SK-N-SH (cell line): ENCODE results near the gene ZBTB16. TPM values are rescaled to one million over a fixed set of nuclear protein-coding genes. Genes with fewer than 3 reads are reported as not detected.

ENCODE experiments used
- CTCF ChIA-PET: fragments of 300-600, 350-600 bp; formaldehyde crosslinking; extraction: SDS; loops from one replicate; lab custom pipeline; 2021; lab: Yijun Ruan, JAX
- POLR2A ChIA-PET: fragments of 350-600 bp; sonication (Branson Sonifier 250); formaldehyde crosslinking; extraction: SDS; loops from one replicate; lab custom pipeline; 2020; ENCODE audit warnings: antibody characterized with exemption, inconsistent platforms; lab: Yijun Ruan, JAX
- DNase-seq: peaks from one replicate; pipeline ENCODE4 v3.0.0; 2012
- H2AFZ ChIP-seq: fragments of 200-600 bp; sonication (generic); 2 replicates; pipeline ENCODE4 v1.8.1; 2016; ENCODE audit warnings: antibody characterized with exemption, mild to moderate bottlenecking, low read depth
- H3F3A ChIP-seq: fragments of 200-600 bp; sonication (generic); replicated peaks from 2 replicates; pipeline ENCODE3; 2016; ENCODE audit warnings: antibody characterized with exemption, mild to moderate bottlenecking; ENCODE audit not compliant: insufficient read depth
- H3K27ac ChIP-seq, 2 experiments: fragments of 200-500 bp in 1 of 2; fragments of 200-600 bp in 1 of 2; sonication (Bioruptor generic) in 1 of 2; sonication (generic), shearing (Covaris generic) in 1 of 2; 2 replicates each; pipeline versions ENCODE4 v1.5.1 to v1.6.1; 2014 to 2016; ENCODE audit warnings: low read depth in 2 of 2, inconsistent platforms in 1 of 2, low read length in 1 of 2, mild to moderate bottlenecking in 1 of 2, mixed read lengths in 1 of 2
- H3K27me3 ChIP-seq: fragments of 200-600 bp; sonication (generic), shearing (Covaris generic); 2 replicates; pipeline ENCODE4 v1.6.1; 2016; ENCODE audit warnings: mixed run types; ENCODE audit not compliant: insufficient read depth
- H3K36me3 ChIP-seq, 2 experiments: fragments of 200-500 bp in 1 of 2; fragments of 200-600 bp in 1 of 2; sonication (Bioruptor generic) in 1 of 2; sonication (generic) in 1 of 2; replicated peaks in 1 of 2; 2 replicates each; pipeline versions ENCODE3 to v1.5.1; 2014 to 2016; ENCODE audit warnings: low read length in 1 of 2, mild to moderate bottlenecking in 1 of 2; ENCODE audit not compliant: insufficient read depth in 2 of 2, control insufficient read depth in 1 of 2
- H3K4me1 ChIP-seq, 2 experiments: fragments of 200-500 bp in 1 of 2; fragments of 200-600 bp in 1 of 2; sonication (Bioruptor generic) in 1 of 2; sonication (generic), shearing (Covaris generic) in 1 of 2; 2 replicates each; pipeline versions ENCODE4 v1.5.1 to v1.6.1; 2014 to 2016; ENCODE audit warnings: low read depth in 1 of 2, low read length in 1 of 2, mixed run types in 1 of 2; ENCODE audit not compliant: insufficient read depth in 2 of 2, control insufficient read depth in 1 of 2
- H3K4me2 ChIP-seq: fragments of 200-600 bp; sonication (generic), shearing (Covaris generic); 2 replicates; pipeline ENCODE4 v1.6.1; 2017; ENCODE audit warnings: mixed run types
- H3K4me3 ChIP-seq, 2 experiments: fragments of 200-500 bp in 1 of 2; fragments of 200-600 bp in 1 of 2; sonication (Bioruptor generic) in 1 of 2; sonication (generic), shearing (Covaris generic) in 1 of 2; 2 replicates each; pipeline versions ENCODE4 v1.5.1 to v1.8.1; 2014 to 2016; ENCODE audit warnings: low read depth in 2 of 2, inconsistent platforms in 1 of 2, low read length in 1 of 2, mild to moderate bottlenecking in 1 of 2, mixed read lengths in 1 of 2, moderate library complexity in 1 of 2
- H3K79me2 ChIP-seq: fragments of 200-600 bp; sonication (generic); 2 replicates; pipeline ENCODE4 v1.8.1; 2017; ENCODE audit warnings: mild to moderate bottlenecking; ENCODE audit not compliant: insufficient read depth
- H3K9ac ChIP-seq: fragments of 200-600 bp; sonication (generic); 2 replicates; pipeline ENCODE4 v1.6.1; 2017; ENCODE audit warnings: mixed run types
- H3K9me2 ChIP-seq: fragments of 200-600 bp; sonication (generic); 2 replicates; pipeline ENCODE4 v1.6.1; 2017; ENCODE audit warnings: mixed run types
- H3K9me3 ChIP-seq: fragments of 200-600 bp; sonication (generic); 2 replicates; pipeline ENCODE4 v1.6.1; 2017; ENCODE audit warnings: mixed run types, mild to moderate bottlenecking, moderate library complexity
- H4K20me1 ChIP-seq: fragments of 200-600 bp; sonication (generic); 2 replicates; pipeline ENCODE4 v1.6.1; 2017; ENCODE audit warnings: mild to moderate bottlenecking, mixed run types; ENCODE audit not compliant: insufficient read depth
- ELF1 ChIP-seq: IDR thresholded peaks from 2 replicates; pipeline ENCODE4 v1.4.0; 2012
- EP300 ChIP-seq, 2 experiments: IDR thresholded peaks; 2 replicates each; pipeline versions ENCODE4 v1.4.0 to v1.6.1; 2012; ENCODE audit warnings: borderline replicate concordance in 1 of 2, low read depth in 1 of 2, low read length in 1 of 2
- FOXJ3 ChIP-seq: sonication (generic); formaldehyde crosslinking; IDR thresholded peaks from 2 replicates; pipeline ENCODE4 v1.5.1; 2020; ENCODE audit warnings: mild to moderate bottlenecking, missing genetic modification reagents
- GATA2 ChIP-seq: sonication (generic); formaldehyde crosslinking; IDR thresholded peaks from 2 replicates; pipeline ENCODE4 v1.5.0; 2020; ENCODE audit warnings: mild to moderate bottlenecking, missing genetic modification reagents
- JUND ChIP-seq: IDR thresholded peaks from 2 replicates; pipeline ENCODE4 v1.4.0; 2012
- MXI1 ChIP-seq: IDR thresholded peaks from 2 replicates; pipeline ENCODE4 v1.6.1; 2012; ENCODE audit warnings: mild to moderate bottlenecking, low read depth, low read length, improper control_type of control experiment
- POLR2AphosphoS5 ChIP-seq: IDR thresholded peaks from 2 replicates; pipeline ENCODE4 v1.6.1; 2012; ENCODE audit warnings: low read depth, low read length
- REST ChIP-seq: IDR thresholded peaks from 2 replicates; pipeline ENCODE4 v1.6.1; 2012; ENCODE audit warnings: mild to moderate bottlenecking, low read depth, low read length, moderate library complexity
- RXRA ChIP-seq: IDR thresholded peaks from 2 replicates; pipeline ENCODE4 v1.4.0; 2012; ENCODE audit warnings: low read depth, mild to moderate bottlenecking, borderline replicate concordance
- SIN3A ChIP-seq: IDR thresholded peaks from 2 replicates; pipeline ENCODE4 v1.6.1; 2012; ENCODE audit warnings: low read depth, mild to moderate bottlenecking, low read length, moderate library complexity, borderline replicate concordance
- TCF12 ChIP-seq: IDR thresholded peaks from 2 replicates; pipeline ENCODE4 v1.4.0; 2012
- USF2 ChIP-seq: fragments of 150-350 bp; IDR thresholded peaks from 2 replicates; pipeline ENCODE4 v1.6.1; 2017; ENCODE audit warnings: antibody characterized with exemption, low read length, low read depth, borderline replicate concordance
- YY1 ChIP-seq: IDR thresholded peaks from 2 replicates; pipeline ENCODE4 v1.4.0; 2012; ENCODE audit warnings: low read depth, mild to moderate bottlenecking
- WGBS: methylation state at CpG from one replicate; pipeline ENCODE4 v1.1.6; 2017; ENCODE audit warnings: low lambda C conversion rate; 5-methylcytosine and 5-hydroxymethylcytosine counted together
- polyA plus RNA-seq, 3 experiments: library from polyadenylated mRNA; depleted of rRNA; stranded (reverse); fragments of >200 nt; gene quantifications; 2 replicates each; pipeline ENCODE4 v1.2.3, GENCODE V29; 2012
- TF ChIP-seq, protein P1 (sequence below): fragments of 200-600 bp; sonication (generic); IDR thresholded peaks from 2 replicates; pipeline ENCODE4 v1.6.1; 2017; ENCODE audit warnings: antibody characterized with exemption, mild to moderate bottlenecking, moderate library complexity

Gene ZBTB16
- polyA plus RNA-seq, 1 of the 3 experiments (the other 2 are of a cell fraction): not detected

- no peaks in the 10 kb centered on the region for H3F3A ChIP-seq
- no peaks in the 10 kb centered on the region for H3K79me2 ChIP-seq
- H4K20me1 ChIP-seq: no peaks in the 10 kb centered on the region
- H2AFZ ChIP-seq: no peak overlapping the region
- H3K4me2 ChIP-seq: no peak overlapping the region
- no peak overlapping the region for H3K9ac ChIP-seq
- H3K27ac ChIP-seq: no peak overlapping the region
- no peaks in the 10 kb centered on the region for H3K36me3 ChIP-seq
- ChIA-PET CTCF (interaction anchor here (0.5 to 1.7 kb wide), 3 partner anchors 27 to 275 kb away, joined by 3 to 8 read pairs (median 4); no protein-coding TSS in a partner anchor), POLR2A (no interaction called here)
- DNase-seq: no peak
- H3K9me2 ChIP-seq: no peaks in the 10 kb centered on the region
- TF ChIP-seq SIN3A (no peak), TCF12 (no peak), JUND (no peak), ELF1 (no peak), POLR2AphosphoS5 (no peak), RXRA (no peak), MXI1 (no peak), EP300 (IDR thresholded peaks at IDR 0.05; ENCODE audit: borderline replicate concordance in 1 of 2, low read depth in 1 of 2, low read length in 1 of 2) (no peak), GATA2 (CRISPR knock-in tag) (no peak), YY1 (no peak), FOXJ3 (no peak), USF2 (no peak), REST (no peak)
- TF ChIP-seq, protein P1, sequence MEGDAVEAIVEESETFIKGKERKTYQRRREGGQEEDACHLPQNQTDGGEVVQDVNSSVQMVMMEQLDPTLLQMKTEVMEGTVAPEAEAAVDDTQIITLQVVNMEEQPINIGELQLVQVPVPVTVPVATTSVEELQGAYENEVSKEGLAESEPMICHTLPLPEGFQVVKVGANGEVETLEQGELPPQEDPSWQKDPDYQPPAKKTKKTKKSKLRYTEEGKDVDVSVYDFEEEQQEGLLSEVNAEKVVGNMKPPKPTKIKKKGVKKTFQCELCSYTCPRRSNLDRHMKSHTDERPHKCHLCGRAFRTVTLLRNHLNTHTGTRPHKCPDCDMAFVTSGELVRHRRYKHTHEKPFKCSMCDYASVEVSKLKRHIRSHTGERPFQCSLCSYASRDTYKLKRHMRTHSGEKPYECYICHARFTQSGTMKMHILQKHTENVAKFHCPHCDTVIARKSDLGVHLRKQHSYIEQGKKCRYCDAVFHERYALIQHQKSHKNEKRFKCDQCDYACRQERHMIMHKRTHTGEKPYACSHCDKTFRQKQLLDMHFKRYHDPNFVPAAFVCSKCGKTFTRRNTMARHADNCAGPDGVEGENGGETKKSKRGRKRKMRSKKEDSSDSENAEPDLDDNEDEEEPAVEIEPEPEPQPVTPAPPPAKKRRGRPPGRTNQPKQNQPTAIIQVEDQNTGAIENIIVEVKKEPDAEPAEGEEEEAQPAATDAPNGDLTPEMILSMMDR: no peak
- 31% methylated on average over 6 of the region's 6 CpGs for WGBS
- peaks cover 68% of the 10 kb centered on the region; the same call in 1 of the 2 replicates for H3K27me3 ChIP-seq
- H3K4me1 ChIP-seq: peaks cover 0 to 16% of the 10 kb centered on the region in 2 experiments; a peak in 1 of 4 replicates
- H3K9me3 ChIP-seq: no peaks in the 10 kb centered on the region
- no peak overlapping the region for H3K4me3 ChIP-seq
Observed at GRCh38 chr11:114233755-114234154, 174.2 kb downstream of the ZBTB16 start.
